NCI-H128 (cell line): ENCODE results near the gene MARCOL.
"Not testable (repeated sequence)": the region's sequence is repeated elsewhere in the genome, so short reads cannot be mapped to it uniquely, and the experiment has no call there.

ENCODE experiments used
- DNase-seq: peaks from one replicate; lab custom pipeline; 2025; ENCODE audit not compliant: unreplicated experiment; lab: John Stamatoyannopoulos, UW

The MARCOL gene

DNA sequence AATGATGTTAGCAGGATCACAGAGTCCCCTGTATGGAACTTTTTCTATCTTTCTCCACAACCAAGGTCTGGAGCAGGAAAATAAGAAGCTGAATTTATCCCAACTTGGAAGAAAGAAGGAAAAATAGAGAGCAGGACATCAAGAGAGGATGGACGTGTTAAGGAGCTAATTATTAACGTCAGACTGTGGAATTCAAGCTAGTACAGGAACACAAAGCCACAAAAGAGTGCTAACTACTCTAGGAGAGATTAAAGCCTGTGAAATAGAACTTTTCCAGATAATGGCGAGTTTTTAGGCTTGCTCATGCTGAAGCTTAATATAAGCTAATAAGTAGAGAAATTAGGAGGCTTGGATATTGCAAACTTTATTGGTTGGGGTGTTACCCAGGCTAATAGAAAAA is 29.6 kb downstream of the MARCOL start:
- no peak for DNase-seq

DNA sequence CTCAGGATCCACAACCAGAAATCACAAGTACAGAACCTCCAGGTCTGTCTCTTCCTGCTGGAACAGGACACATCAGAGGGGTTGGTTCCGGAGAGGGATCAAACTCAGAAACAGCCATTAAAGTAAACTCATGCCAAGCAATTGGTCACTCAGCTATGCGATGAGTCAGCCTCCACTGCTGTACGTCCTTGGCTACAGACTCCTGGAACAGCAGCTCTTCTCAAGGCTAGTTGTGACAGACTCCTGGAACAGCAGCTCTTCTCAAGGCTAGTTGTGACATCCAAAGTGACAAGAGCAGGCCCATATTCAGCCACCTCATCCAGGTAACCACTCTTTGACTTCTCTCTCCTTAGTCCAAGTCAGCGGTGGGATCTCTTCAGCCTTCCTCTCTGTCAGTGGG is 30.2 kb downstream of the MARCOL start, which contains the start of gene SPINK13:
Gene SPINK13 (plus strand): TSS at position 229 of the 400 bp plus-strand sequence. CDS start 1,279 bp downstream, outside the sequence.
- DNase-seq: no peak

DNA sequence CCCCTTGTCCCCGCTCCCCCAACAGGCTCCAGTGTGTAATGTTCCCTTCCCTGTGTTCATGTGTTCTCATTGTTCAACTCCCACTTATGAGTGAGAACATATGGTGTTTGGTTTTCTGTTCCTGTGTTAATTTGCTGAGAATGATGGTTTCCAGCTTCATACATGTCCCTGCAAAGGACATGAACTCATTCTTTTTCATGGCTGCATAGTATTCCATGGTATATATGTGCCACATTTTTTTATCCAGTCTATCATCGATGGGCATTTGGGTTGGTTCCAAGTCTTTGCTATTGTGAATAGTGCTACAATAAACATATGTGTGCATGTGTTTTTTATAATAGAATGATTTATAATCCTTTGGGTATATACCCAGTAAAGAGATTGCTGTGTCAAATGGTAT is 36.8 kb downstream of the MARCOL start:
- DNase-seq: not testable (repeated sequence)

DNA sequence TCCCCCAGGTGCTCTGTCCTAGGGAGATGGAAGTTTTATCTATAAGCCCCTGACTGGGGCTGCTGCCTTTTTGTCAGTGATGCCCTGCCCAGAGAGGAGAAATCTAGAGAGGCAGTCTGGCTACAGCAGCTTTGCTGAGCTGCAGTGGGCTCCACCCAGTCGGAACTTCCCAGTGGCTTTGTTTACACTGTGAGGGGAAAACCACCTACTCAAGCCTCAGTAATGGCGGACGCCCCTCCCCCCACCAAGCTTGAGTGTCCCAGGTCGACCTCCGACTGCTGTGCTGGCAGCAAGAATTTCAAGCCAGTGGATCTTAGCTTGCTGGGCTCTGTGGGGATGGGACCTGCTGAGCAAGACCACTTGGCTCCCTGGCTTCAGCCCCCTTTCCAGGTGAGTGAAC is 42.6 kb downstream of the MARCOL start:
- DNase-seq: not testable (repeated sequence)

DNA sequence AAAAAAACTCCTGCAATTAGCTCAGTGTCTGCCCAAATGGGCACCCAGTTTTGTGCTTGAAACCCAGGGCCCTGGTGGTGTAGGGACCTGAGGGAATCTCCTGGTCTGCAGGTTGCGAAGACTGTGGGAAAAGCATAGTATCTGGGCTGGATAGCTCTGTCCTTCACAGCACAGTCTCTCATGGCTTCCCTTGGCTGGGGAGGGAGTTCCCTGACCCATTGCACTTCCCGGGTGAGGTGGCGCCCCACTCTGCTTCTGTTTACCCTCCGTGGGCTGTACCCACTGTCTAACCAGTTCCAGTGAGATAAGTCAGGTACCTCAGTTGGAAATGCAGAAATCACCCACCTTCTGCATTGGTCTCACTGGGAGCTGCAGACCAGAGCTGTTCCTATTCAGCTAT is 43.0 kb downstream of the MARCOL start:
- not testable (repeated sequence) for DNase-seq

DNA sequence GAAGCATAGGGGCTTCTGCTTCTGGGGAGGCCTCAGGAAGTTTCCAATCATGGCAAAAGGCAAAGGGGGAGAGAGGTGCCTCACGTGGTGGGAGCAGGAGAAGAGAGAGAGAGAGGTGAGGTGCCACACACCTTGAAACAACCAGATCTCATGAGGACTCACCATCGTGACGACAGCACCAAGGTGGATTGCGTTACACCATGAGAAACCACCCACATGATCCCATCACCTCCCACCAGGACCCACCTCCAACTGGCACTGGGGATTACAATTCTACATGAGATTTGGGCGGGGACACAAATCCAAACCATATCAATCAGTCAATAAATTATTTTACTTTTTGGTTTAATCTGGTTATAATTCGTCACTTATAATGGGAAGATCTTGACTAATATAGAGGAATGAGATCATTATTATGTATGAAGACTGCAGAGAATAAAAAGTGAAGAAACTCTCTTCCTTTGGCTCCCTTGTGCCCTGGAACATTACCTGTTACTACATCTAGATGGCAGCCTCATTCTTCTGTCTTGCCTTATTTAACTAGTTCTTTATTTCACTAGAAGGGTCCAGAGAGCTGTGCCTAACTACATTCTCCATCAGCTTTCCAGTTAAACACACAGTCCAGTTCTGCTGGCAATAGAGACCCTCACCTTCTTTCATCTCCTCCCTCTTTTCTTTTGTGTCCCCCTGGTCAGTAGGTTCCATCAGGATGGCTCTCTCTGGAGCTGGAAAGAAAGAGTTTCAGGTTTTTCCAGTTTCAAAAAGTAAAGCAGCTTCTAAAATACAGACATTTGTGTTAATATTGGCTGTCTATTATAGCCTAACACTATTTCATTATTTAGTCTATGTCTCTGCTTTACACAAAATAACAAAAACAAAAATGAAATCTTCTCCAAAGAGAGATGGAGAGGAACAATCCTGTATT is 52.2 kb downstream of the MARCOL start:
- DNase-seq: no peak
